ENCODE results near the gene FXN. TPM values are rescaled to one million over a fixed set of nuclear protein-coding genes. Genes with fewer than 3 reads are reported as not detected.

Gene FXN
- total and polyA plus RNA-seq, 5 donors from 2014 or later, result 15.4 to 58.7 (median 44.0) TPM

- H3K27me3 ChIP-seq (ENCODE audit: control insufficient read depth, insufficient read depth, low read length), result no peaks in the 10 kb centered on the region
- H3K9me3 Mint-ChIP-seq, result no peaks in the 10 kb centered on the region
- H3K27ac ChIP-seq (ENCODE audit: insufficient read depth, low read length, poor library complexity, severe bottlenecking), result peak overlapping the region; percentile 8
- no peaks in the 10 kb centered on the region for H3K27me3 Mint-ChIP-seq
- H3K27ac Mint-ChIP-seq, result peak overlapping the region; percentile 57 to 93 (median 81)
- H3K4me1 Mint-ChIP-seq, result peaks cover 14 to 39% (median 26%) of the 10 kb centered on the region in 4 donors
- peaks cover 12% of the 10 kb centered on the region for H3K4me1 ChIP-seq (ENCODE audit: control insufficient read depth, insufficient read depth, low read length, poor library complexity, severe bottlenecking)
- H3K36me3 ChIP-seq (ENCODE audit: control insufficient read depth, insufficient read depth, low read length), result no peaks in the 10 kb centered on the region
- H3K9me3 ChIP-seq (ENCODE audit: control insufficient read depth in 2 of 2, low read length in 2 of 2), result no peaks in the 10 kb centered on the region
- H3K4me3 Mint-ChIP-seq, result peak overlapping the region in 3 of 4 donors; percentile 38 to 78 (median 73)
- no peaks in the 10 kb centered on the region for H3K36me3 Mint-ChIP-seq
- peak in 1 of 3 donors; percentile 51 for DNase-seq
- no peak for ATAC-seq (ENCODE audit: low read depth in 2 of 2)
- peak overlapping the region; percentile 43 for H3K4me3 ChIP-seq (ENCODE audit: low read depth, low read length)
These were observed 36.7 kb upstream of the FXN start for GRCh38 chr9:68998812-68999211.

- Histone ChIP-seq H3K27me3 (ENCODE audit: control insufficient read depth, insufficient read depth, low read length) (no peaks in the 10 kb centered on the region), H3K27ac (ENCODE audit: insufficient read depth, low read length, poor library complexity, severe bottlenecking) (peak overlapping the region; percentile 8), H3K4me3 (ENCODE audit: low read depth, low read length) (no peak overlapping the region), H3K4me1 (ENCODE audit: control insufficient read depth, insufficient read depth, low read length, poor library complexity, severe bottlenecking) (peaks cover 12% of the 10 kb centered on the region), H3K36me3 (ENCODE audit: control insufficient read depth, insufficient read depth, low read length) (no peaks in the 10 kb centered on the region), H3K9me3 (ENCODE audit: control insufficient read depth in 2 of 2, low read length in 2 of 2) (no peaks in the 10 kb centered on the region)
- peak overlapping the region; percentile 57 to 82 (median 81) for H3K27ac Mint-ChIP-seq
- H3K4me1 Mint-ChIP-seq, result peaks cover 14 to 39% (median 26%) of the 10 kb centered on the region in 4 donors
- DNase-seq (peak; percentile 51 to 88 (median 80)), ATAC-seq (ENCODE audit: low read depth in 2 of 2) (peak; percentile 91 to 92)
- H3K9me3 Mint-ChIP-seq, result no peaks in the 10 kb centered on the region
- peak overlapping the region in 2 of 4 donors; percentile 18 to 45 for H3K4me3 Mint-ChIP-seq
- H3K27me3 Mint-ChIP-seq, result no peaks in the 10 kb centered on the region
- H3K36me3 Mint-ChIP-seq, result no peaks in the 10 kb centered on the region
These were observed 36.0 kb upstream of the FXN start for GRCh38 chr9:68999393-69000105.

GRCh38 chr9:69001921-69002320, 33.6 kb upstream of the FXN start:
- Histone ChIP-seq H3K27me3 (ENCODE audit: control insufficient read depth, insufficient read depth, low read length) (no peaks in the 10 kb centered on the region), H3K4me3 (ENCODE audit: low read depth, low read length) (no peak overlapping the region), H3K9me3 (ENCODE audit: control insufficient read depth in 2 of 2, low read length in 2 of 2) (no peaks in the 10 kb centered on the region), H3K4me1 (ENCODE audit: control insufficient read depth, insufficient read depth, low read length, poor library complexity, severe bottlenecking) (peaks cover 7% of the 10 kb centered on the region), H3K36me3 (ENCODE audit: control insufficient read depth, insufficient read depth, low read length) (no peaks in the 10 kb centered on the region), H3K27ac (ENCODE audit: insufficient read depth, low read length, poor library complexity, severe bottlenecking) (no peak overlapping the region)
- Mint-ChIP-seq H3K4me1 (peaks cover 7 to 29% (median 16%) of the 10 kb centered on the region in 4 donors), H3K27me3 (no peaks in the 10 kb centered on the region), H3K27ac (no peak overlapping the region), H3K36me3 (no peaks in the 10 kb centered on the region), H3K9me3 (no peaks in the 10 kb centered on the region), H3K4me3 (no peak overlapping the region)
- ATAC-seq (ENCODE audit: low read depth in 2 of 2) (no peak), DNase-seq (no peak)

GRCh38 chr9:69003051-69003450, 32.5 kb upstream of the FXN start:
- Mint-ChIP-seq H3K4me1 (peaks cover 7 to 20% (median 12%) of the 10 kb centered on the region in 4 donors), H3K27ac (peak overlapping the region in 2 of 3 donors; percentile 19 to 21), H3K27me3 (peaks cover 5% of the 10 kb centered on the region), H3K4me3 (no peak overlapping the region), H3K36me3 (no peaks in the 10 kb centered on the region), H3K9me3 (no peaks in the 10 kb centered on the region)
- Histone ChIP-seq H3K9me3 (ENCODE audit: control insufficient read depth in 2 of 2, low read length in 2 of 2) (no peaks in the 10 kb centered on the region), H3K4me1 (ENCODE audit: control insufficient read depth, insufficient read depth, low read length, poor library complexity, severe bottlenecking) (peaks cover 3% of the 10 kb centered on the region), H3K4me3 (ENCODE audit: low read depth, low read length) (no peak overlapping the region), H3K27me3 (ENCODE audit: control insufficient read depth, insufficient read depth, low read length) (no peaks in the 10 kb centered on the region), H3K27ac (ENCODE audit: insufficient read depth, low read length, poor library complexity, severe bottlenecking) (no peak overlapping the region), H3K36me3 (ENCODE audit: control insufficient read depth, insufficient read depth, low read length) (no peaks in the 10 kb centered on the region)
- ATAC-seq (ENCODE audit: low read depth in 2 of 2) (no peak), DNase-seq (no peak)

DNA sequence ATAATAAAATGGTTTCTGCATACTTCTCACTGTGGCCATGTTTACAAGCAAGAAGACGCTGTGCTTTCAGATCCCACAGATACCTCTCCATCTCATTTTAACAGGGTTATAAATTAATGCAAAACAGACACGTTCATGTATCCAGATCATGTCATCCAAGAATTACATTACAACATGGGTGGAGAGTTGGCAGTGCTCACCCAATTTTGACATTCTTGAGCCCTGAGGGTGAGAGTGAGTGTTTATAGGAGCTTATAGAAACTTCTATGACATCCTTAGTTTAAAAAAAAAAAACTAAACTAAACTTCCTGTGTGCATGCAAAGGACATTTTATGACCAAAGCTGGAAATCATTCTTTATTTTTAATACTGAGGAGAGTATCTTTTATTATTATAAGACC, 30.7 kb upstream of the FXN start:
- peaks cover 5% of the 10 kb centered on the region for H3K27me3 Mint-ChIP-seq
- no peaks in the 10 kb centered on the region for H3K9me3 Mint-ChIP-seq
- no peak for DNase-seq
- H3K4me1 Mint-ChIP-seq, result peaks cover 0 to 4% (median under 1%) of the 10 kb centered on the region in 4 donors
- no peak for ATAC-seq (ENCODE audit: low read depth in 2 of 2)
- H3K27me3 ChIP-seq (ENCODE audit: control insufficient read depth, insufficient read depth, low read length), result no peaks in the 10 kb centered on the region
- no peaks in the 10 kb centered on the region for H3K9me3 ChIP-seq (ENCODE audit: control insufficient read depth in 2 of 2, low read length in 2 of 2)
- no peak overlapping the region for H3K27ac ChIP-seq (ENCODE audit: insufficient read depth, low read length, poor library complexity, severe bottlenecking)
- no peaks in the 10 kb centered on the region for H3K4me1 ChIP-seq (ENCODE audit: control insufficient read depth, insufficient read depth, low read length, poor library complexity, severe bottlenecking)
- no peaks in the 10 kb centered on the region for H3K36me3 Mint-ChIP-seq
- no peak overlapping the region for H3K4me3 Mint-ChIP-seq
- no peak overlapping the region for H3K4me3 ChIP-seq (ENCODE audit: low read depth, low read length)
- H3K36me3 ChIP-seq (ENCODE audit: control insufficient read depth, insufficient read depth, low read length), result no peaks in the 10 kb centered on the region
- no peak overlapping the region for H3K27ac Mint-ChIP-seq

- H3K4me3 Mint-ChIP-seq, result no peak overlapping the region
- H3K4me1 Mint-ChIP-seq, result peaks cover 0 to 17% (median 11%) of the 10 kb centered on the region in 4 donors
- DNase-seq, result no peak
- no peaks in the 10 kb centered on the region for H3K27me3 ChIP-seq (ENCODE audit: control insufficient read depth, insufficient read depth, low read length)
- peaks cover 20% of the 10 kb centered on the region for H3K27me3 Mint-ChIP-seq
- H3K9me3 ChIP-seq (ENCODE audit: control insufficient read depth in 2 of 2, low read length in 2 of 2), result no peaks in the 10 kb centered on the region
- no peaks in the 10 kb centered on the region for H3K36me3 ChIP-seq (ENCODE audit: control insufficient read depth, insufficient read depth, low read length)
- no peak overlapping the region for H3K27ac Mint-ChIP-seq
- no peak overlapping the region for H3K4me3 ChIP-seq (ENCODE audit: low read depth, low read length)
- H3K36me3 Mint-ChIP-seq, result peaks cover 4% of the 10 kb centered on the region
- H3K9me3 Mint-ChIP-seq, result no peaks in the 10 kb centered on the region
- H3K4me1 ChIP-seq (ENCODE audit: control insufficient read depth, insufficient read depth, low read length, poor library complexity, severe bottlenecking), result no peaks in the 10 kb centered on the region
- no peak overlapping the region for H3K27ac ChIP-seq (ENCODE audit: insufficient read depth, low read length, poor library complexity, severe bottlenecking)
- no peak for ATAC-seq (ENCODE audit: low read depth in 2 of 2)
These were observed 25.8 kb upstream of the FXN start for GRCh38 chr9:69009708-69010107.

DNA sequence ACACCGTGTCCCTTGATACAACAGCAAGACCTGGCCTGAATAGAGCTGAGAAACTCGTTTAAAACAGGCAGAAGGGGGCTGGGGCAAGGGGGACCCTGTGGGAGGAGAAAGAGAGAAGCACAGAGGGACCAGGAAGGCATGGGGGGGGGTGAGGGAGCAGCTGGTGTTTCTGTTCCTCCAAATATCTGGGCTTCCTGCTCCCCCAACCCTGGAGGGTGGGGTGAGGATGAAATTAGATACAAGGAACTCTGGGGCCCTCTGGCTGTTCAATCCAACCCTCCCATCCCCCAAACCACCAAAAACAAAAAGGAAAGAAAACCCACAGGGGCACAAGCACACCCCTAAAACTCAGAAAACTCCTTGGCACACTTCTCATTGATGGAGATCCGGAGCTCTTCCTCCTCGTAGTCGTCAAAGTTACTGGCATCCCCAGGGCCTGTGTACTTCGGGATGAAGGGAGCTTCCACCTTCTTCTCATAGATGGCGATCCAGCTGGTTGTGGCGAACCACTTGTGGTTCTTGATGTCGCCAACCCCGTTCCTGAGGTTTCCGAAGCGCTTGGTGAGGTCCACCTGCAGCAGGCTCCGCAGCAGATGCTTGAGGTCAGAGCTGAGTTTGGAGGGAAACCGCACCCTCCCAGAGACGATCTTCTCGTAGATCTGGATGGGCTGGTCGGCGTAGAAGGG, 22.7 kb upstream of the FXN start:
- Mint-ChIP-seq H3K27me3 (peaks cover 15% of the 10 kb centered on the region), H3K4me1 (peaks cover 0 to 17% (median 10%) of the 10 kb centered on the region in 4 donors), H3K9me3 (no peaks in the 10 kb centered on the region), H3K27ac (peak overlapping the region in 1 of 3 donors; percentile 85), H3K4me3 (peak overlapping the region in 1 of 4 donors; percentile 80), H3K36me3 (peaks cover 4% of the 10 kb centered on the region)
- no peaks in the 10 kb centered on the region for H3K27me3 ChIP-seq (ENCODE audit: control insufficient read depth, insufficient read depth, low read length)
- H3K27ac ChIP-seq (ENCODE audit: insufficient read depth, low read length, poor library complexity, severe bottlenecking), result no peak overlapping the region
- no peaks in the 10 kb centered on the region for H3K36me3 ChIP-seq (ENCODE audit: control insufficient read depth, insufficient read depth, low read length)
- H3K4me1 ChIP-seq (ENCODE audit: control insufficient read depth, insufficient read depth, low read length, poor library complexity, severe bottlenecking), result no peaks in the 10 kb centered on the region
- H3K4me3 ChIP-seq (ENCODE audit: low read depth, low read length), result no peak overlapping the region
- no peaks in the 10 kb centered on the region for H3K9me3 ChIP-seq (ENCODE audit: control insufficient read depth in 2 of 2, low read length in 2 of 2)
- ATAC-seq (ENCODE audit: low read depth in 2 of 2), result no peak
- no peak for DNase-seq
